OCI-LY1 (cell line): ENCODE results near the gene PSMC4.

Experiments used
- H2AFZ ChIP-seq: fragments of 200-600 bp; sonication (generic), shearing (Covaris generic); 2 replicates; pipeline ENCODE4 v1.6.0; 2014; ENCODE audit warnings: antibody characterized with exemption, mild to moderate bottlenecking, low read length
- H3F3A ChIP-seq: fragments of 200-600 bp; sonication (generic), shearing (Covaris generic); 2 replicates; pipeline ENCODE4 v1.6.0; 2014; ENCODE audit warnings: mild to moderate bottlenecking, antibody characterized with exemption, low read length, moderate library complexity; ENCODE audit not compliant: insufficient read depth
- H3K27ac ChIP-seq: fragments of 200-600 bp; sonication (generic); 2 replicates; pipeline ENCODE4 v1.5.1; 2014; ENCODE audit warnings: low read length, mixed run types, mild to moderate bottlenecking, low read depth; ENCODE audit not compliant: poor library complexity, severe bottlenecking
- H3K27me3 ChIP-seq: fragments of 200-600 bp; sonication (generic); 2 replicates; pipeline ENCODE4 v1.6.0; 2014; ENCODE audit warnings: antibody characterized with exemption, mild to moderate bottlenecking, low read length, moderate library complexity; ENCODE audit not compliant: insufficient read depth
- H3K36me3 ChIP-seq: fragments of 200-600 bp; sonication (generic); 2 replicates; pipeline ENCODE4 v1.6.1; 2014; ENCODE audit warnings: mild to moderate bottlenecking, antibody characterized with exemption, low read length, moderate library complexity, mixed read lengths; ENCODE audit not compliant: insufficient read depth
- H3K4me1 ChIP-seq: fragments of 200-600 bp; sonication (generic); 2 replicates; pipeline ENCODE4 v1.5.1; 2014; ENCODE audit warnings: mild to moderate bottlenecking, low read length, moderate library complexity; ENCODE audit not compliant: insufficient read depth, severe bottlenecking
- H3K4me2 ChIP-seq: fragments of 200-600 bp; sonication (generic), shearing (Covaris generic); 2 replicates; pipeline ENCODE4 v1.6.1; 2014; ENCODE audit warnings: low read length
- H3K4me3 ChIP-seq: fragments of 200-600 bp; sonication (generic); 2 replicates; pipeline ENCODE4 v1.5.1; 2014; ENCODE audit warnings: low read length, low read depth, mild to moderate bottlenecking, mixed read lengths; ENCODE audit not compliant: poor library complexity, severe bottlenecking
- H3K79me2 ChIP-seq: fragments of 200-600 bp; shearing (Covaris generic); 2 replicates; pipeline ENCODE4 v1.6.1; 2016; ENCODE audit warnings: mixed run types, low read length, mixed read lengths; ENCODE audit not compliant: insufficient read depth
- H3K9ac ChIP-seq: fragments of 200-600 bp; sonication (generic), shearing (Covaris generic); 2 replicates; pipeline ENCODE4 v1.6.1; 2014; ENCODE audit warnings: mild to moderate bottlenecking, low read length, mixed read lengths
- H3K9me2 ChIP-seq: fragments of 200-600 bp; sonication (generic), shearing (Covaris generic); 2 replicates; pipeline ENCODE4 v1.6.1; 2014; ENCODE audit warnings: low read depth, mild to moderate bottlenecking, low read length, mixed read lengths
- H3K9me3 ChIP-seq: fragments of 200-600 bp; shearing (Covaris generic); 2 replicates; pipeline ENCODE4 v1.6.1; 2014; ENCODE audit warnings: low read length, mixed read lengths
- H4K20me1 ChIP-seq: fragments of 200-600 bp; sonication (generic), shearing (Covaris generic); 2 replicates; pipeline ENCODE4 v1.6.0; 2016; ENCODE audit warnings: mild to moderate bottlenecking, low read length; ENCODE audit not compliant: insufficient read depth
- EZH2 ChIP-seq: fragments of 200-600 bp; sonication (generic), shearing (Covaris generic); IDR thresholded peaks from 2 replicates; pipeline ENCODE4 v1.8.0; 2017; ENCODE audit warnings: borderline replicate concordance, mixed run types, mild to moderate bottlenecking, antibody characterized with exemption, low read length, moderate library complexity, mixed read lengths
- TF ChIP-seq, protein P1 (sequence below): fragments of 200-600 bp; sonication (generic), shearing (Covaris generic); IDR thresholded peaks from 2 replicates; pipeline ENCODE4 v1.5.1; 2017; ENCODE audit warnings: mild to moderate bottlenecking, antibody characterized with exemption, low read length, moderate library complexity, mixed read lengths

Gene PSMC4

DNA sequence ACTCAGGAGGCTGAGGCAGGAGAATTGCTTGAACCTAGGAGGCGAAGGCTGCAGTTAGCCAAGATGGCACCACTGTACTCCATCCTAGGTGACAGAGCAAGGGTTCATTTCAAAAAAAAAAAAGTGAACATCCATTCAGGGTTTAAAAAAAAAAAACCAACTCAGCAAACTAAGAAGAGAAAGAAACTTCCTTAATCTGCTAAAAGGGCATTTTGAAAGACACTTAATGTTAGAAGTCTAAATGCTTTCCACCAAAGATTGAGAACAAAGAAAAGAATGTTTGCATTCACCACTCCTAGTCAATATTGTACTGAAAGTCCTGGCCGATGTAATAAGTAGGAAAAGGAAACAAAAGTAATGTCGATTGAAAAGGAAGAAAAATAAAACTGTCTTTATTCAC, 7.1 kb upstream of the PSMC4 start:
- no peaks in the 10 kb centered on the region for H3F3A ChIP-seq
- H3K9me2 ChIP-seq, result no peaks in the 10 kb centered on the region
- no peaks in the 10 kb centered on the region for H3K9me3 ChIP-seq
- H2AFZ ChIP-seq, result no peak overlapping the region
- TF ChIP-seq, protein P1, sequence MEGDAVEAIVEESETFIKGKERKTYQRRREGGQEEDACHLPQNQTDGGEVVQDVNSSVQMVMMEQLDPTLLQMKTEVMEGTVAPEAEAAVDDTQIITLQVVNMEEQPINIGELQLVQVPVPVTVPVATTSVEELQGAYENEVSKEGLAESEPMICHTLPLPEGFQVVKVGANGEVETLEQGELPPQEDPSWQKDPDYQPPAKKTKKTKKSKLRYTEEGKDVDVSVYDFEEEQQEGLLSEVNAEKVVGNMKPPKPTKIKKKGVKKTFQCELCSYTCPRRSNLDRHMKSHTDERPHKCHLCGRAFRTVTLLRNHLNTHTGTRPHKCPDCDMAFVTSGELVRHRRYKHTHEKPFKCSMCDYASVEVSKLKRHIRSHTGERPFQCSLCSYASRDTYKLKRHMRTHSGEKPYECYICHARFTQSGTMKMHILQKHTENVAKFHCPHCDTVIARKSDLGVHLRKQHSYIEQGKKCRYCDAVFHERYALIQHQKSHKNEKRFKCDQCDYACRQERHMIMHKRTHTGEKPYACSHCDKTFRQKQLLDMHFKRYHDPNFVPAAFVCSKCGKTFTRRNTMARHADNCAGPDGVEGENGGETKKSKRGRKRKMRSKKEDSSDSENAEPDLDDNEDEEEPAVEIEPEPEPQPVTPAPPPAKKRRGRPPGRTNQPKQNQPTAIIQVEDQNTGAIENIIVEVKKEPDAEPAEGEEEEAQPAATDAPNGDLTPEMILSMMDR, result no peak
- TF ChIP-seq EZH2, result no peak
- peaks cover 50% of the 10 kb centered on the region for H3K4me1 ChIP-seq
- H3K36me3 ChIP-seq, result no peaks in the 10 kb centered on the region
- no peak overlapping the region for H3K4me2 ChIP-seq
- H3K79me2 ChIP-seq, result no peaks in the 10 kb centered on the region
- no peak overlapping the region for H3K4me3 ChIP-seq
- no peaks in the 10 kb centered on the region for H3K27me3 ChIP-seq
- H4K20me1 ChIP-seq, result no peaks in the 10 kb centered on the region
- H3K27ac ChIP-seq, result peak overlapping the region; percentile 34
- H3K9ac ChIP-seq, result no peak overlapping the region

DNA sequence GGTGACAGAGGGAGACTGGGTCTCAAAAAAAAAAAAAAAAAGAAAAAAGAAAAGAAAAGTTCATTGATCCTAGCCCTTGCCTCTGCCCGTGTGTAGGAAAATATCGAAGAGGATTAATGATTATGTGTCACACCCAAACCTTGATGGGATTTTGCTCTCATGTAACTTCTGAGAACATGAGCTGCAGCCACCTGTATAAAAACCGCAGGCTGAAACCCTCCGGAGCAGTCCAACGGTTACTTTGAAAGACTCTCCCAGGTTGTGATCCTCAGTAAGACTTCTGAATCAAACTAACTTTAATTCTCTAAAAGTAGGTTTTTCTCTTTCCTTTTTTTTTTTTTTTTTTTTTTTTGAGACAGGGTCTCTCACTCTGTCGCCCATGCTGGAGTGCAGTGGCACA, 4.3 kb upstream of the PSMC4 start:
- Histone ChIP-seq H3K36me3 (no peaks in the 10 kb centered on the region), H3K79me2 (peaks cover 5% of the 10 kb centered on the region), H4K20me1 (no peaks in the 10 kb centered on the region), H3K9me3 (no peaks in the 10 kb centered on the region), H3K27me3 (no peaks in the 10 kb centered on the region), H2AFZ (no peak overlapping the region), H3K9ac (no peak overlapping the region; the same call in 1 of the 2 replicates), H3K27ac (peak overlapping the region; percentile 89), H3K4me2 (no peak overlapping the region), H3K9me2 (no peaks in the 10 kb centered on the region), H3F3A (no peaks in the 10 kb centered on the region), H3K4me1 (peaks cover 45% of the 10 kb centered on the region), H3K4me3 (no peak overlapping the region)
- TF ChIP-seq, protein P1, result no peak
- TF ChIP-seq EZH2, result no peak

- Histone ChIP-seq H2AFZ (no peak overlapping the region), H3K4me2 (no peak overlapping the region)
- no peak for TF ChIP-seq EZH2
These were observed 3.4 kb upstream of the PSMC4 start for GRCh38 chr19:39967561-39967960.

GRCh38 chr19:39968789-39969188, 2.2 kb upstream of the PSMC4 start:
- no peaks in the 10 kb centered on the region for H3K9me3 ChIP-seq
- no peak overlapping the region; the same call in 1 of the 2 replicates for H3K9ac ChIP-seq
- H3F3A ChIP-seq, result no peaks in the 10 kb centered on the region
- no peaks in the 10 kb centered on the region for H3K9me2 ChIP-seq
- H3K4me2 ChIP-seq, result no peak overlapping the region
- no peaks in the 10 kb centered on the region for H3K27me3 ChIP-seq
- H3K4me1 ChIP-seq, result peaks cover 50% of the 10 kb centered on the region
- H3K36me3 ChIP-seq, result peaks cover 19% of the 10 kb centered on the region
- no peaks in the 10 kb centered on the region for H4K20me1 ChIP-seq
- H3K4me3 ChIP-seq, result no peak overlapping the region
- peak overlapping the region; percentile 89 for H3K27ac ChIP-seq
- TF ChIP-seq, protein P1, result no peak
- no peak for TF ChIP-seq EZH2
- no peak overlapping the region for H2AFZ ChIP-seq
- H3K79me2 ChIP-seq, result peaks cover 13% of the 10 kb centered on the region

More at GRCh38 chr19:39967561-39967960, 3.4 kb upstream of the PSMC4 start:
- Histone ChIP-seq H3K36me3 (peaks cover 7% of the 10 kb centered on the region; the same call in 1 of the 2 replicates), H3K9ac (peak overlapping the region; percentile 31; the same call in 1 of the 2 replicates), H3K4me1 (peaks cover 54% of the 10 kb centered on the region), H3K4me3 (no peak overlapping the region), H4K20me1 (no peaks in the 10 kb centered on the region), H3K27me3 (no peaks in the 10 kb centered on the region), H3K79me2 (peaks cover 13% of the 10 kb centered on the region), H3K27ac (peak overlapping the region; percentile 89), H3K9me3 (no peaks in the 10 kb centered on the region), H3F3A (no peaks in the 10 kb centered on the region), H3K9me2 (no peaks in the 10 kb centered on the region)
